ENCODE results near the gene SLC44A5.

SLC44A5 gene

GRCh38 chr1:75317976-75318375, 292.9 kb downstream of the SLC44A5 start:
- H3K4me3 ChIP-seq (ENCODE audit: low read depth, low read length): no peak overlapping the region
- DNase-seq (ENCODE audit: low read depth): no peak
- TF ChIP-seq, protein P1, sequence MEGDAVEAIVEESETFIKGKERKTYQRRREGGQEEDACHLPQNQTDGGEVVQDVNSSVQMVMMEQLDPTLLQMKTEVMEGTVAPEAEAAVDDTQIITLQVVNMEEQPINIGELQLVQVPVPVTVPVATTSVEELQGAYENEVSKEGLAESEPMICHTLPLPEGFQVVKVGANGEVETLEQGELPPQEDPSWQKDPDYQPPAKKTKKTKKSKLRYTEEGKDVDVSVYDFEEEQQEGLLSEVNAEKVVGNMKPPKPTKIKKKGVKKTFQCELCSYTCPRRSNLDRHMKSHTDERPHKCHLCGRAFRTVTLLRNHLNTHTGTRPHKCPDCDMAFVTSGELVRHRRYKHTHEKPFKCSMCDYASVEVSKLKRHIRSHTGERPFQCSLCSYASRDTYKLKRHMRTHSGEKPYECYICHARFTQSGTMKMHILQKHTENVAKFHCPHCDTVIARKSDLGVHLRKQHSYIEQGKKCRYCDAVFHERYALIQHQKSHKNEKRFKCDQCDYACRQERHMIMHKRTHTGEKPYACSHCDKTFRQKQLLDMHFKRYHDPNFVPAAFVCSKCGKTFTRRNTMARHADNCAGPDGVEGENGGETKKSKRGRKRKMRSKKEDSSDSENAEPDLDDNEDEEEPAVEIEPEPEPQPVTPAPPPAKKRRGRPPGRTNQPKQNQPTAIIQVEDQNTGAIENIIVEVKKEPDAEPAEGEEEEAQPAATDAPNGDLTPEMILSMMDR (IDR thresholded peaks at IDR 0.05; ENCODE audit: low read depth, low read length): no peak
- TF ChIP-seq, protein P2, sequence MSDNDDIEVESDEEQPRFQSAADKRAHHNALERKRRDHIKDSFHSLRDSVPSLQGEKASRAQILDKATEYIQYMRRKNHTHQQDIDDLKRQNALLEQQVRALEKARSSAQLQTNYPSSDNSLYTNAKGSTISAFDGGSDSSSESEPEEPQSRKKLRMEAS (IDR thresholded peaks at IDR 0.05; ENCODE audit: low read depth, low read length): no peak
- no peak for TF ChIP-seq POLR2A (IDR thresholded peaks at IDR 0.05; ENCODE audit: extremely low read depth, insufficient read length)
- TF ChIP-seq MYC (IDR thresholded peaks at IDR 0.05; ENCODE audit: low read depth, low read length): no peak

DNA sequence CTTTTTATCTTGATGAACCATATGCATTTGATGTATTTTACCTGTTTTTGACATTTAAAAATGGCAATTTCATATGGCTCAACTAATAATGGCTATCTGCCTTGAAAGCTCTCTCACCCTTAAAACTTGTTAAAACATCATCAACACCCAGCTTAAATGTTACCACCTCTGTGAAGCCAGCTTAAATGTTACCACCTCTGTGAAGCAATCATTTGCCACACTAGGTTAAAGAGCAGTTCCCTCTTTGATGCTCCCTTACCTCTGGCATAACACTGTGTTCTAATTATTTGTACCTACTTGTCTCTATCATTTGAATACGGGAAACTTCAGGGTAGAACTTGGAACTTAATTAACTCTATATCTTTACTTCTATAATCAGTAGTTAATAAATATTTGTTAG, 294.7 kb downstream of the SLC44A5 start:
- TF ChIP-seq, protein P2 (IDR thresholded peaks at IDR 0.05; ENCODE audit: low read depth, low read length): no peak
- TF ChIP-seq, protein P1 (IDR thresholded peaks at IDR 0.05; ENCODE audit: low read depth, low read length): no peak
- no peak for TF ChIP-seq POLR2A (IDR thresholded peaks at IDR 0.05; ENCODE audit: extremely low read depth, insufficient read length)
- TF ChIP-seq MYC (IDR thresholded peaks at IDR 0.05; ENCODE audit: low read depth, low read length): no peak
- H3K4me3 ChIP-seq (ENCODE audit: low read depth, low read length): no peak overlapping the region
- no peak for DNase-seq (ENCODE audit: low read depth)

DNA sequence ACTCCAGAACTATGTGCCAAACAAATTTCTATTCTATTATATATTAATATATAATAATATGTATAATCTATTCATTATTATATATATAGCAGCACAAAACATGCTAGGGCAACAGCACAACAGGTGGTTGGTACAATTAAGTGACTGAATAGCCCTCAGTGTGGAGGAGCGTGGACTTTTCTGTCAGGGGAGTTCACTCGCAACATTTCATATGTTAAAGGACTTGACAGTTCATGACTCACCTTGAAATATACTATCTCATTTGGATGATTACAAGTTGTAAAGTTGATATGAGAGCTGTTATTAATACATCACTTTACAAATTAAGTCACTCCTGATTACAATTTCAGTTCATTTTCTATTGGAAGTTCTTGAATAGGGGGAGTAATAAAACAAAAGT, 298.3 kb downstream of the SLC44A5 start:
- no peak overlapping the region for H3K4me3 ChIP-seq (ENCODE audit: low read depth, low read length)
- TF ChIP-seq POLR2A (IDR thresholded peaks at IDR 0.05; ENCODE audit: extremely low read depth, insufficient read length) (no peak), MYC (IDR thresholded peaks at IDR 0.05; ENCODE audit: low read depth, low read length) (no peak)
- TF ChIP-seq, protein P1 (IDR thresholded peaks at IDR 0.05; ENCODE audit: low read depth, low read length): no peak
- TF ChIP-seq, protein P2 (IDR thresholded peaks at IDR 0.05; ENCODE audit: low read depth, low read length): no peak
- DNase-seq (ENCODE audit: low read depth): no peak

DNA sequence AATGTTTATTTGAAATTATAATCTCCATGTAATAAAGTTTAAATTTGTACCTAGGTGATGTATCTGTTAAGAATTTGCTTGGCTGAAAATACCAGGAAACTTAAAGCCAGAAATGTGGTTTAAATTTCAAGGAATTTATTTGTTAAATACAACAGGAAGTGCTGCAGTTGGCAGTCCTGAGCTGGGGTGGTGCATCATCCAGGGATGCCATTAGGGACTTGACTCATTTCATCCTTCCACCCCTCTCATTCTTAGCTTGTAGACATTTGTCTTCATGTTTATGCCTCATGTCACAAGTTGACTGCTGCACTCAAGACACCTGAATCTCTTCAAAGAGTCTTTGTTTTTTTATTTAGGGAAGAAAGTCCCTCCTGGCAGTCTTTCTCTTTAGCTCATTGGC, 300.8 kb downstream of the SLC44A5 start:
- TF ChIP-seq, protein P2 (IDR thresholded peaks at IDR 0.05; ENCODE audit: low read depth, low read length): no peak
- no peak for TF ChIP-seq MYC (IDR thresholded peaks at IDR 0.05; ENCODE audit: low read depth, low read length)
- TF ChIP-seq, protein P1 (IDR thresholded peaks at IDR 0.05; ENCODE audit: low read depth, low read length): no peak
- no peak for TF ChIP-seq POLR2A (IDR thresholded peaks at IDR 0.05; ENCODE audit: extremely low read depth, insufficient read length)
- no peak for DNase-seq (ENCODE audit: low read depth)
- H3K4me3 ChIP-seq (ENCODE audit: low read depth, low read length): no peak overlapping the region

- TF ChIP-seq, protein P2 (IDR thresholded peaks at IDR 0.05; ENCODE audit: low read depth, low read length): no peak
- TF ChIP-seq, protein P1 (IDR thresholded peaks at IDR 0.05; ENCODE audit: low read depth, low read length): no peak
- TF ChIP-seq MYC (IDR thresholded peaks at IDR 0.05; ENCODE audit: low read depth, low read length): no peak
- no peak for DNase-seq (ENCODE audit: low read depth)
- H3K4me3 ChIP-seq (ENCODE audit: low read depth, low read length): no peak overlapping the region
Measured at GRCh38 chr1:75308365-75308764, 302.5 kb downstream of the SLC44A5 start.

DNA sequence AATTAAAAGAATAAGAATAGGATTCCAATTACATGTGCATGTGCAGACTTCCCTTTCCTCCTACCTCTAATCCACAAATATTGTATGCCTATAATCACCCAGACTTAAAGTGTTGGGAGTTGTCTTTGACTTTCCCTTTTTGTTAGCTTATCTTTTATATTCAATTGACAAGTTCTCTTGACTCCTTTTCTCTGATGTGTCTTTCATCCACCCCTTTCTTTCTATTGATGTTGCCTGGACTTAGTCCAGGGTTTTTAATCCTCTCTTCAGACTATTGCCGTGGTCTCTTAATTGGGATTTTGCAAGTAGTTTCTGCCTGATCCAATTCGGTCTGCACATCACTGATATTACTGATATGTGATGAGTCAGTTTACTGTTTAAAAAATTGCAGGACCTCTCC, 305.9 kb downstream of the SLC44A5 start:
- DNase-seq (ENCODE audit: low read depth): no peak
- TF ChIP-seq MYC (IDR thresholded peaks at IDR 0.05; ENCODE audit: low read depth, low read length): no peak
- TF ChIP-seq, protein P2 (IDR thresholded peaks at IDR 0.05; ENCODE audit: low read depth, low read length): no peak
- TF ChIP-seq, protein P1 (IDR thresholded peaks at IDR 0.05; ENCODE audit: low read depth, low read length): no peak
- no peak for TF ChIP-seq POLR2A (IDR thresholded peaks at IDR 0.05; ENCODE audit: extremely low read depth, insufficient read length)
- H3K4me3 ChIP-seq (ENCODE audit: low read depth, low read length): no peak overlapping the region
